ENCODE measurements around the gene SH3RF3. TPM values are rescaled to one million over a fixed set of nuclear protein-coding genes. Genes with fewer than 3 reads are reported as not detected.

The SH3RF3 gene
- total RNA-seq, 2 experiments from 2014 or later, result 1.9 to 2.3 TPM

DNA sequence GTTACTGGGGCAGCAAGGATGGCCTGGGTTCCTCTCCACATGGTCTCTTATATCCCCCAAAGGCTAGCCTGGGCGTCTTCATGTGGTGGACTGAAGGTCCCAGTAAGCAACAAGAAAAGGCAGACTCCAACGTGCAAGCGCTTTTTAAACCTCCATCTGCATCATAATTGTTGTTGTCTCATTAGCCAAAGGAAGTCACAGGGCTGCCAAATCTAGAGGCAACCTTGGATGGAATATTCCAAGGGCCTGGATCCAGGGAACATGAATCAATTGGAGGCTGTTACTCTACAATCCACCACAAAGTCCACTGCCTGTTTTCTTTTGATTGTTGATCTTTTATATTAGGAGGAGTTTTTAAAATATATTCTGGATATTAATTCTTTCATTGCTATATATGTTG, 118.8 kb downstream of the SH3RF3 start:
- ChIA-PET POLR2A (no interaction called here), CTCF (no interaction called here)
- H3K27ac Mint-ChIP-seq, result no peak overlapping the region
- intact Hi-C loops (cut with micrococcal nuclease), result no loop called here
- no peak overlapping the region for H3K4me3 Mint-ChIP-seq
- TF ChIP-seq, protein P1, sequence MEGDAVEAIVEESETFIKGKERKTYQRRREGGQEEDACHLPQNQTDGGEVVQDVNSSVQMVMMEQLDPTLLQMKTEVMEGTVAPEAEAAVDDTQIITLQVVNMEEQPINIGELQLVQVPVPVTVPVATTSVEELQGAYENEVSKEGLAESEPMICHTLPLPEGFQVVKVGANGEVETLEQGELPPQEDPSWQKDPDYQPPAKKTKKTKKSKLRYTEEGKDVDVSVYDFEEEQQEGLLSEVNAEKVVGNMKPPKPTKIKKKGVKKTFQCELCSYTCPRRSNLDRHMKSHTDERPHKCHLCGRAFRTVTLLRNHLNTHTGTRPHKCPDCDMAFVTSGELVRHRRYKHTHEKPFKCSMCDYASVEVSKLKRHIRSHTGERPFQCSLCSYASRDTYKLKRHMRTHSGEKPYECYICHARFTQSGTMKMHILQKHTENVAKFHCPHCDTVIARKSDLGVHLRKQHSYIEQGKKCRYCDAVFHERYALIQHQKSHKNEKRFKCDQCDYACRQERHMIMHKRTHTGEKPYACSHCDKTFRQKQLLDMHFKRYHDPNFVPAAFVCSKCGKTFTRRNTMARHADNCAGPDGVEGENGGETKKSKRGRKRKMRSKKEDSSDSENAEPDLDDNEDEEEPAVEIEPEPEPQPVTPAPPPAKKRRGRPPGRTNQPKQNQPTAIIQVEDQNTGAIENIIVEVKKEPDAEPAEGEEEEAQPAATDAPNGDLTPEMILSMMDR (IDR thresholded peaks at IDR 0.05), result no peak
- no peaks in the 10 kb centered on the region for H3K9me3 Mint-ChIP-seq
- H3K36me3 Mint-ChIP-seq (ENCODE audit: low read depth), result no peaks in the 10 kb centered on the region
- no peaks in the 10 kb centered on the region for H3K27me3 Mint-ChIP-seq
- ATAC-seq (no peak), DNase-seq (no peak)
- peaks cover 7% of the 10 kb centered on the region for H3K4me1 Mint-ChIP-seq (ENCODE audit: low read depth)

DNA sequence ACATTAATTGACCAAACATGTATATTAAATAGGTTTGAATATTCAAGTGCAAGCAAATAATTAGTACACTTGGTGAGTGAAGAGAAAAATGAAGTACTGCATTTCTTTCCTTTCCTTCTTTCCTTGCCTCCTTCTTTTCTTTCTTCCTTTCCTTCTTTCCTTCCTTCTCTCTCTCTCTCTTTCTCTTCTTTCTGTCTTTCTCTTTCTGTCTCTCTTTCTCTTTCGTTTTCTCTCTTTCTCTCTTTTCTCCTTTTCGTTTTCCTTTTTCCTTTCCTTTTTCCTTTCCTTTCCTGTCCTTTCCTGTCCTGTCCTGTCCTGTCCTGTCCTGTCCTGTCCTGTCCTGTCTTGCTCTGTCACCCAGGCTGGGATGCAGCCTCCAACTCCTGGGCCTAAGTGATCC, 119.6 kb downstream of the SH3RF3 start:
- Mint-ChIP-seq H3K27me3 (no peaks in the 10 kb centered on the region), H3K4me1 (ENCODE audit: low read depth) (peaks cover 7% of the 10 kb centered on the region), H3K27ac (no peak overlapping the region), H3K4me3 (no peak overlapping the region), H3K9me3 (no peaks in the 10 kb centered on the region), H3K36me3 (ENCODE audit: low read depth) (no peaks in the 10 kb centered on the region)
- CTCF ChIA-PET, result interaction anchor here (0.6 kb wide), 1 partner anchor 10 kb away, joined by 3 read pairs; no protein-coding TSS in a partner anchor
- no peak for DNase-seq
- POLR2A ChIA-PET, result interaction anchor here (0.6 kb wide), 1 partner anchor 128 kb away, joined by 4 read pairs; no protein-coding TSS in a partner anchor
- no peak for ATAC-seq
- TF ChIP-seq, protein P1 (IDR thresholded peaks at IDR 0.05), result no peak
- intact Hi-C loops (cut with micrococcal nuclease), result no loop called here

DNA sequence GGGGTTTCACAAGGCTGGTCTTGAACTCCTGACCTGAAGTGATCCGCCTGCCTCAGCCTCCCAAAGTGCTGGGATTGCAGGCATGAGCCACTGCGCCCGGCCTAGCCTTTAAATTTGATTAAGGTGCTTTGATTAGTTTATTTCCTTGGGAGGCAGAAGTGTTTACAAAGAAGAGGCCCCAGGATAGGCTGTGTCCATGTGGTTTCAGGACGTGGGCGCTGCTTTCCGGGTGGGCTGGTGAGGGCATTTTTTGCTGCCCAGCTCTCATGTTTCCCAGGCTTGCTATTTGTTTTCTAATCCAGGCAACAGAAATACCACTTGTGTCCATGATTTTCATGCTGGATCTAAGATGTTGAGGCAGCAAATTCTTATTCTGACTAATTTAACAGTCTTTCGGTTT, 124.2 kb downstream of the SH3RF3 start:
- peaks cover 18% of the 10 kb centered on the region for H3K4me1 Mint-ChIP-seq (ENCODE audit: low read depth)
- no peak overlapping the region for H3K4me3 Mint-ChIP-seq
- TF ChIP-seq, protein P1 (IDR thresholded peaks at IDR 0.05), result no peak
- H3K27ac Mint-ChIP-seq, result no peak overlapping the region
- H3K36me3 Mint-ChIP-seq (ENCODE audit: low read depth), result no peaks in the 10 kb centered on the region
- ATAC-seq, result no peak
- ChIA-PET POLR2A (no interaction called here), CTCF (no interaction called here)
- DNase-seq, result no peak
- H3K9me3 Mint-ChIP-seq, result no peaks in the 10 kb centered on the region
- H3K27me3 Mint-ChIP-seq, result no peaks in the 10 kb centered on the region
- intact Hi-C loops (cut with micrococcal nuclease), result no loop called here

DNA sequence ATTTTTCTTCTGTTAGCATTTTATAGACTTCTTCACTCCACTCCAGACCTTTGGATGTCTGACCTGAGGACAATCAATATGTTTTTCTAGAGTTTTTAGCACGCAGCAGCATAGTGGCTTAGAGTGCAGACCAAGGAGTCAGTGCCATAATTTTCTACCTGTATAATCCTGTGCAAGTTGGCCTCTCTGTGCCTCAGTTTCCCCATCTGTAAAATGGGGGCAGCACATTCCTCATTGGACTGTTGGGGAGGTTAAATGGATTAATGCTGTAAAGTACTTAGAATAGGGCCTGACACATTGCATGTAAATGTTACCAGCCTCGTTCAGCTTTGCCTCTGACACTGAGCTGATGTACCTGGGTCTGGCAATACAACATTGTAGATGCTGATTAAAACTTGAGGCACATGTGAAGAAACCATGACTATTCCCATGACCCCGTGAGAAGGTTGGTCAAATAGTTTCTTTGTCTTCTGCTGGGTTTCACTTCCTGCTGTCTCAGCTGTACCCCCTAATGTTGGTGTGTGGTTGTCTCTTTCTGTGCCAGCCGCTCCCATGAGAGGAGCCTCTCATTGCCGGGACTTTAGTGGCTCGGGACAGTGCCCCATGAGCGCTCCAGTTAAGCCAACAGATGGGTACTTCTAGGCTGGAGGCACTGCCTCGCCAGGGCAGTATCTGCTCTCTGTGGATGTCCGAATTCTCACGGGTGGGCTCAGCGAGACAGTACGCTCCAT, 125.3 kb downstream of the SH3RF3 start:
- no peak for ATAC-seq
- peaks cover 13% of the 10 kb centered on the region for H3K4me1 Mint-ChIP-seq (ENCODE audit: low read depth)

DNA sequence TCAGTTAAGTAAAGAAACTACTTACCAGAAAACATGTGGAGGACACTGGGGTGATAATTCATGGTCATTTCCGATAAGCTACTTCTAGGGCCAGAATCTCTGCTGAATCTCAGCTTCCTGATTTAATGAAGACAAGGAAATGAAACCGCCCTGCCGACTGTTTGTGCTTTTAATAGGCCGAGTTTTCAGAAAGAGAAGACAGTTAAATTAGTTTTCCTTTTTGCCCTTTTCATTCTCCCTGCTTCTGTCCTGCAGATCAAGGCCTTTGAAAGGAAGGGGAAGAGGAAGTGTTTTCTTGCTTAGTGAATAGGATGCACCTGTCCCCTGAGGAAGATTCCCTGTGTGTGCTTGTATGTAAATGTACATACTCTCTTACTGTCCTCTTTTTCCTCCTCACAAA, 126.6 kb downstream of the SH3RF3 start:
- ATAC-seq (no peak), DNase-seq (no peak)
- H3K27ac Mint-ChIP-seq, result no peak overlapping the region
- no peaks in the 10 kb centered on the region for H3K9me3 Mint-ChIP-seq
- H3K36me3 Mint-ChIP-seq (ENCODE audit: low read depth), result no peaks in the 10 kb centered on the region
- TF ChIP-seq, protein P1 (IDR thresholded peaks at IDR 0.05), result no peak
- H3K27me3 Mint-ChIP-seq, result no peaks in the 10 kb centered on the region
- intact Hi-C loops (cut with micrococcal nuclease), result no loop called here
- peaks cover 24% of the 10 kb centered on the region for H3K4me1 Mint-ChIP-seq (ENCODE audit: low read depth)
- ChIA-PET POLR2A (no interaction called here), CTCF (no interaction called here)
- H3K4me3 Mint-ChIP-seq, result no peak overlapping the region

More for the DNA sequence above, 125.3 kb downstream of the SH3RF3 start:
- H3K36me3 Mint-ChIP-seq (ENCODE audit: low read depth), result no peaks in the 10 kb centered on the region
- ChIA-PET CTCF (interaction anchor here (0.5 kb wide), 1 partner anchor 86 kb away, joined by 3 read pairs; no protein-coding TSS in a partner anchor), POLR2A (interaction anchor here (0.7 kb wide), 1 partner anchor 172 kb away, joined by 3 read pairs; no protein-coding TSS in a partner anchor)
- H3K27me3 Mint-ChIP-seq, result no peaks in the 10 kb centered on the region
- intact Hi-C loops (cut with micrococcal nuclease), result no loop called here
- TF ChIP-seq, protein P1 (IDR thresholded peaks at IDR 0.05), result no peak
- DNase-seq, result no peak
- H3K27ac Mint-ChIP-seq, result no peak overlapping the region
- H3K9me3 Mint-ChIP-seq, result no peaks in the 10 kb centered on the region
- H3K4me3 Mint-ChIP-seq, result no peak overlapping the region

Measured in activated CD8-positive, alpha-beta T cell treated with anti-CD3 and anti-CD28 coated beads for 36 hours (primary cell).